ENCODE data around the gene CFAP119. TPM values are rescaled to one million over a fixed set of nuclear protein-coding genes. Genes with fewer than 3 reads are reported as not detected.

Gene CFAP119
- total and polyA plus RNA-seq, 10 of the 15 experiments (the other 5 are each of a cell fraction or from before 2014, with no cell fraction given), result 2.2 to 9.4 (median 4.3) TPM

DNA sequence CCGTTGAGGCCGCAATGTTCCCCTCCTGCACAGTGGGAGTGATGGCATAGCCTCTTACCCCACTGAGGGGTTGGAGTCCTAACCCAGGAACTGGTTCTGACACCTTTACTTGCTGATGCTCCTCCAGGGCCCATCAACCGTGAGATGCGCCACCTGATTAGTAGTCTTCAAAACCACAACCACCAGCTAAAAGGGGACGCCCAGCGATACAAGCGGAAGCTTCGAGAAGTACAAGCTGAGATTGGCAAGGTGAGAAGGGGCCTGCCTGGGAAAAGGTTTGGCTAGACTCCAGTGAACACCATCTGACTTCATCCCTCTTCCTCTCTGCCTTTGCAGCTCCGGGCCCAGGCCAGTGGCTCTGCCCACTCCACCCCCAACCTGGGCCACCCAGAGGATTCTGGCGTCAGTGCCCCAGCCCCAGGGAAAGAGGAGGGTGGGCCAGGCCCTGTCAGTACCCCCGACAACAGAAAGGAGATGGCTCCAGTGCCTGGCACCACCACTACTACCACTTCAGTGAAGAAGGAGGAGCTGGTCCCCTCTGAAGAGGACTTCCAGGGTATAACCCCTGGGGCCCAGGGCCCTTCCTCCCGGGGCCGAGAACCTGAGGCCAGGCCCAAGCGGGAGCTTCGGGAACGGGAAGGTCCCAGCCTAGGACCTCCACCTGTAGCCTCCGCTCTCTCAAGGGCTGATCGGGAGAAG lies 6.1 kb upstream of the CFAP119 start:
- no peaks in the 10 kb centered on the region for H3K9me3 ChIP-seq (replicated peaks; ENCODE audit: control insufficient read depth, insufficient read depth, low read length)
- no TSS peak for BruUV-seq (replicated peaks)
- POLR2A ChIA-PET, result interaction anchor here (0.5 kb wide), 1 partner anchor 283 kb away, joined by 3 read pairs; no protein-coding TSS in a partner anchor
- no peak for FAIRE-seq
- SMC1A ChIA-PET (ENCODE audit: uncharacterized antibody, unreplicated experiment), result no interaction called here
- peaks cover 6% of the 10 kb centered on the region for H3K4me1 ChIP-seq (ENCODE audit: control insufficient read depth, insufficient read depth, low read length)
- DNase-seq (ENCODE audit: low read depth, low spot score), result no peak
- H3K27me3 ChIP-seq (replicated peaks in 1 of 2; ENCODE audit: control insufficient read depth in 2 of 2, insufficient read depth in 2 of 2, low read length in 1 of 2), result no peaks in the 10 kb centered on the region
- peak; percentile 74 for ATAC-seq
- in situ Hi-C loops (cut with MboI) (loop anchor here (25.0 kb wide), 1 partner anchor 1119 kb away; no protein-coding TSS in a partner anchor), intact Hi-C loops (cut with micrococcal nuclease; ENCODE audit: unreplicated experiment) (no loop called here)
- H3K4me3 ChIP-seq, result no peak overlapping the region
- H3K27ac ChIP-seq (ENCODE audit: control insufficient read depth, insufficient read depth), result no peak overlapping the region
- H3K9ac ChIP-seq (ENCODE audit: control insufficient read depth, insufficient read depth, low read length), result no peak overlapping the region
- TF ChIP-seq RUNX3 (IDR thresholded peaks at IDR 0.05; ENCODE audit: low read length) (peak; percentile 82), ZNF384 (IDR thresholded peaks at IDR 0.05; ENCODE audit: borderline replicate concordance, low read depth, low read length) (no peak), RFX5 (IDR thresholded peaks at IDR 0.05; ENCODE audit: low read depth, low read length) (no peak), BRCA1 (IDR thresholded peaks at IDR 0.05; ENCODE audit: low read depth, low read length) (no peak), CBFB (IDR thresholded peaks at IDR 0.05; ENCODE audit: low read depth) (0 out of 2 replicates have a peak, but pooled peaks have one; percentile 50), NFYA (IDR thresholded peaks at IDR 0.05; ENCODE audit: borderline replicate concordance, low read depth, low read length) (no peak), FOXM1 (IDR thresholded peaks at IDR 0.05; ENCODE audit: low read depth, low read length) (no peak), POLR2AphosphoS2 (IDR thresholded peaks at IDR 0.05; ENCODE audit: low read depth, low read length) (no peak)
- TF ChIP-seq, protein P1, sequence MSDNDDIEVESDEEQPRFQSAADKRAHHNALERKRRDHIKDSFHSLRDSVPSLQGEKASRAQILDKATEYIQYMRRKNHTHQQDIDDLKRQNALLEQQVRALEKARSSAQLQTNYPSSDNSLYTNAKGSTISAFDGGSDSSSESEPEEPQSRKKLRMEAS (IDR thresholded peaks at IDR 0.05; ENCODE audit: low read depth, low read length), result no peak
- H4K20me1 ChIP-seq (ENCODE audit: control insufficient read depth, insufficient read depth), result no peaks in the 10 kb centered on the region
- H3K79me2 ChIP-seq (ENCODE audit: control insufficient read depth, insufficient read depth, low read length), result peaks cover 7% of the 10 kb centered on the region
- RAD21 ChIA-PET (ENCODE audit: unreplicated experiment), result no interaction called here
- H3K4me2 ChIP-seq (ENCODE audit: control insufficient read depth, insufficient read depth), result no peak overlapping the region
- peaks cover 45 to 47% of the 10 kb centered on the region in 2 experiments; a peak in 3 of 4 replicates for H3K36me3 ChIP-seq (ENCODE audit: control insufficient read depth in 2 of 2, insufficient read depth in 2 of 2, low read length in 1 of 2)
- CTCF ChIA-PET, result interaction anchor here (3.6 kb wide), 1 partner anchor 47 kb away, joined by 13 read pairs; no protein-coding TSS in a partner anchor
- H2AFZ ChIP-seq (ENCODE audit: control insufficient read depth, low read depth, low read length), result no peak overlapping the region
- 76% methylated on average over 18 of the region's 18 CpGs for WGBS (ENCODE audit: insufficient coverage, insufficient replicate concordance, low lambda C conversion rate, missing lambda C conversion rate)

Measured in GM12878 (cell line).